ENCODE results near the gene GPC3.

GRCh38 chrX:133836561-133836960, 148.8 kb downstream of the GPC3 start:
- TF ChIP-seq EZH2phosphoT487 (IDR thresholded peaks at IDR 0.05) (no peak), EZH2 (IDR thresholded peaks at IDR 0.05) (no peak)
- TF ChIP-seq, protein P1, sequence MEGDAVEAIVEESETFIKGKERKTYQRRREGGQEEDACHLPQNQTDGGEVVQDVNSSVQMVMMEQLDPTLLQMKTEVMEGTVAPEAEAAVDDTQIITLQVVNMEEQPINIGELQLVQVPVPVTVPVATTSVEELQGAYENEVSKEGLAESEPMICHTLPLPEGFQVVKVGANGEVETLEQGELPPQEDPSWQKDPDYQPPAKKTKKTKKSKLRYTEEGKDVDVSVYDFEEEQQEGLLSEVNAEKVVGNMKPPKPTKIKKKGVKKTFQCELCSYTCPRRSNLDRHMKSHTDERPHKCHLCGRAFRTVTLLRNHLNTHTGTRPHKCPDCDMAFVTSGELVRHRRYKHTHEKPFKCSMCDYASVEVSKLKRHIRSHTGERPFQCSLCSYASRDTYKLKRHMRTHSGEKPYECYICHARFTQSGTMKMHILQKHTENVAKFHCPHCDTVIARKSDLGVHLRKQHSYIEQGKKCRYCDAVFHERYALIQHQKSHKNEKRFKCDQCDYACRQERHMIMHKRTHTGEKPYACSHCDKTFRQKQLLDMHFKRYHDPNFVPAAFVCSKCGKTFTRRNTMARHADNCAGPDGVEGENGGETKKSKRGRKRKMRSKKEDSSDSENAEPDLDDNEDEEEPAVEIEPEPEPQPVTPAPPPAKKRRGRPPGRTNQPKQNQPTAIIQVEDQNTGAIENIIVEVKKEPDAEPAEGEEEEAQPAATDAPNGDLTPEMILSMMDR (IDR thresholded peaks at IDR 0.05), result no peak
